Measurements from ENCODE around the gene SEMA5A.

SEMA5A gene

GRCh38 chr5:9545992-9546851 is at the start of gene SEMA5A:
TSS of gene SEMA5A (minus strand) at chr5:9546075. CDS start at chr5:9379946, 166,129 bp downstream.
- DNase-seq (ENCODE audit: low read depth in 2 of 3, low spot score in 1 of 3), result no peak

- no peak for DNase-seq (ENCODE audit: low read depth in 2 of 3, low spot score in 1 of 3)
Observed at GRCh38 chr5:9594913-9595312, 49.0 kb upstream of the SEMA5A start.

GRCh38 chr5:9589049-9589835 is 43.4 kb upstream of the SEMA5A start:
- DNase-seq (ENCODE audit: low read depth in 2 of 3, low spot score in 1 of 3), result no peak

- no peak for DNase-seq (ENCODE audit: low read depth in 2 of 3, low spot score in 1 of 3)
Observed at GRCh38 chr5:9588254-9588653, 42.4 kb upstream of the SEMA5A start.

- DNase-seq (ENCODE audit: low read depth in 2 of 3, low spot score in 1 of 3), result no peak
Observed at GRCh38 chr5:9587135-9587534, 41.3 kb upstream of the SEMA5A start.

- no peak for DNase-seq (ENCODE audit: low read depth in 2 of 3, low spot score in 1 of 3)
Observed at GRCh38 chr5:9582406-9582805, 36.5 kb upstream of the SEMA5A start.

- DNase-seq (ENCODE audit: low read depth in 2 of 3, low spot score in 1 of 3), result no peak
Observed at GRCh38 chr5:9573796-9574195, 27.9 kb upstream of the SEMA5A start.

GRCh38 chr5:9572246-9572645 is 26.4 kb upstream of the SEMA5A start:
- DNase-seq (ENCODE audit: low read depth in 2 of 3, low spot score in 1 of 3), result no peak

- DNase-seq (ENCODE audit: low read depth in 2 of 3, low spot score in 1 of 3), result no peak
Observed at GRCh38 chr5:9570876-9571275, 25.0 kb upstream of the SEMA5A start.

GRCh38 chr5:9567039-9567438 is 21.2 kb upstream of the SEMA5A start:
- DNase-seq (ENCODE audit: low read depth in 2 of 3, low spot score in 1 of 3), result no peak

- DNase-seq (ENCODE audit: low read depth in 2 of 3, low spot score in 1 of 3), result no peak
Observed at GRCh38 chr5:9564752-9565151, 18.9 kb upstream of the SEMA5A start.

- no peak for DNase-seq (ENCODE audit: low read depth in 2 of 3, low spot score in 1 of 3)
Observed at GRCh38 chr5:9562141-9562540, 16.3 kb upstream of the SEMA5A start.

- no peak for DNase-seq (ENCODE audit: low read depth in 2 of 3, low spot score in 1 of 3)
Observed at GRCh38 chr5:9559965-9560364, 14.1 kb upstream of the SEMA5A start.

GRCh38 chr5:9558319-9558965 is 12.6 kb upstream of the SEMA5A start:
- DNase-seq (ENCODE audit: low read depth in 2 of 3, low spot score in 1 of 3), result no peak

- no peak for DNase-seq (ENCODE audit: low read depth in 2 of 3, low spot score in 1 of 3)
Observed at GRCh38 chr5:9557696-9558095, 11.8 kb upstream of the SEMA5A start.

- no peak for DNase-seq (ENCODE audit: low read depth in 2 of 3, low spot score in 1 of 3)
Observed at GRCh38 chr5:9555961-9556360, 10.1 kb upstream of the SEMA5A start.

GRCh38 chr5:9554122-9554521 is 8.2 kb upstream of the SEMA5A start:
- DNase-seq (ENCODE audit: low read depth in 2 of 3, low spot score in 1 of 3), result no peak

- no peak for DNase-seq (ENCODE audit: low read depth in 2 of 3, low spot score in 1 of 3)
Observed at GRCh38 chr5:9553561-9553960, 7.7 kb upstream of the SEMA5A start.

GRCh38 chr5:9551567-9552537 is 6.0 kb upstream of the SEMA5A start:
- DNase-seq (ENCODE audit: low read depth in 2 of 3, low spot score in 1 of 3), result no peak

GRCh38 chr5:9549941-9550340 is 4.1 kb upstream of the SEMA5A start:
- no peak for DNase-seq (ENCODE audit: low read depth in 2 of 3, low spot score in 1 of 3)
